Measurements from ENCODE around the gene PDIA5. TPM values are rescaled to one million over a fixed set of nuclear protein-coding genes. Genes with fewer than 3 reads are reported as not detected.
A peak's percentile ranks its signal among the peaks of the same experiment; 100 is the strongest.

PDIA5 gene
- total RNA-seq, result 10 to 100 TPM in 3 of 4 donors, 1 to 10 TPM in 1; 3.9 to 13.0 (median 12.0) TPM

DNA sequence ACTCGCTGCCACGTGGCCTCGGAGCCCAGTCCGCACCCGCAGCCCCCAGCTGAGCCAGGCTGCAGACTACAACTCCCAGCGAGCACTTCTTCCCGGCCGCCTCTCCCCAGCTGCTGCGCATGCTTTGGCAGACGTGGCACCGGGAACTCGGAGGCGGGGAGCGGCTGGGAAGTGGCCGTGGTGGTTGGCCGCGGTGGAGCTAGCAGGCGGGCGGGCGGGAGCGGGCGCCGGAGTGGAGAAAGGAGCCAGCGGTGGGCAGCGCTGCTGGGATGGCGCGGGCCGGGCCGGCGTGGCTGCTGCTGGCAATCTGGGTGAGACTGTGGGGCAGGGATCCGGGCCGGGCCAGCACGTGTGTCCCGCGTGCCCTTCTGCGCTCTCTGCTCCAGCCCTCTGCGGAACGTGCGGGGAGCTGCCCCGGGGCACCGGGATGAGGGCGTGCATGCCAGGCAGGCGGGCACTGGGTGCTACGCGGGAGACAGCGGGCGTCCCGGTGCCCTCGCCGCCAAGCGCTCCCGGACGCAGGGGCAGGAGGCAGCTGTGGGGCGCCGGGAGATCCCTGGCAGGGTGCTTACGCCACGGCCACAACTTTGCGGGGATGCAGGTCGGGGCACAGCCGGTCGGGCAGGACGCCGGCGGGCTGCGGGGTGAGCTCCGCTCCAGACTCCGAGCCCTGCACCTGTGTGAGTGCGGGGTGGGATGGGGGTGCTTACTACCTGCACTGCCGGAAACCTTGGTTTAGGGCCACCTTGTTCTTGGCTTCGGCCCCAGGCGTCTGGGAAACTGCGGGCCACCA lies at the start of gene PDIA5:
Gene PDIA5 (plus strand): TSS at position 130 of the 793 bp plus-strand sequence. CDS start 140 bp downstream, at position 270.
- TF ChIP-seq, protein P1, sequence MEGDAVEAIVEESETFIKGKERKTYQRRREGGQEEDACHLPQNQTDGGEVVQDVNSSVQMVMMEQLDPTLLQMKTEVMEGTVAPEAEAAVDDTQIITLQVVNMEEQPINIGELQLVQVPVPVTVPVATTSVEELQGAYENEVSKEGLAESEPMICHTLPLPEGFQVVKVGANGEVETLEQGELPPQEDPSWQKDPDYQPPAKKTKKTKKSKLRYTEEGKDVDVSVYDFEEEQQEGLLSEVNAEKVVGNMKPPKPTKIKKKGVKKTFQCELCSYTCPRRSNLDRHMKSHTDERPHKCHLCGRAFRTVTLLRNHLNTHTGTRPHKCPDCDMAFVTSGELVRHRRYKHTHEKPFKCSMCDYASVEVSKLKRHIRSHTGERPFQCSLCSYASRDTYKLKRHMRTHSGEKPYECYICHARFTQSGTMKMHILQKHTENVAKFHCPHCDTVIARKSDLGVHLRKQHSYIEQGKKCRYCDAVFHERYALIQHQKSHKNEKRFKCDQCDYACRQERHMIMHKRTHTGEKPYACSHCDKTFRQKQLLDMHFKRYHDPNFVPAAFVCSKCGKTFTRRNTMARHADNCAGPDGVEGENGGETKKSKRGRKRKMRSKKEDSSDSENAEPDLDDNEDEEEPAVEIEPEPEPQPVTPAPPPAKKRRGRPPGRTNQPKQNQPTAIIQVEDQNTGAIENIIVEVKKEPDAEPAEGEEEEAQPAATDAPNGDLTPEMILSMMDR (IDR thresholded peaks at IDR 0.05), result no peak
- peak in 3 of 4 donors; percentile 20 to 79 (median 44) for TF ChIP-seq POLR2A (IDR thresholded peaks at IDR 0.05)
- intact Hi-C loops (cut with DNase I), result no loop called here
- Histone ChIP-seq H3K4me3 (peak within 1 kb of the TSS; percentile 71 to 97 (median 84)), H3K9me3 (no peaks in the 10 kb centered on the region), H3K36me3 (no peaks in the 10 kb centered on the region), H3K27me3 (no peaks in the 10 kb centered on the region), H3K4me1 (peaks cover 8 to 54% (median 32%) of the 10 kb centered on the region in 3 donors), H3K27ac (peak within 1 kb of the TSS; percentile 70 to 89 (median 84))
- DNase-seq, result peak; percentile 21
- 0% methylated on average over 2 to 7 of the region's 72 CpGs for WGBS, 2 donors

DNA sequence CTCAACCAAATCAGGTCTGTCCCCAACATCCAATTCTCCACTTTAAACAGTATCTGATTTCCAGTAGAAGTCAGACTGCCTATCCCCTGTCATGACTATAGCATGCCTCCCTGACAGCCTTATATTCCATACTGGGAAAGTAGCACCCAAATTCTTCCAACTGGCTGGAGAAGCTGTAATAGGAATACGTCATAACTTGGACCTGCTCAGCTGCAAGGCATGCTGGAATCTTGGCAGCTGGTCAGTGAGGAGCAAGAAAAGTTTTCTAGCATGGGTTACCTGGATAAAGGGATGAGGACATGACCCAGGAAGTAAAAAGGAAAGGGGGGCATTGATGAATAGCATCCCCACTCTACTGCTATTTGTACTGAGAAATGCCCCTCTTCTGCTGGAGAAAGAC lies 48.1 kb upstream of the PDIA5 start:
- H3K4me1 ChIP-seq, result no peaks in the 10 kb centered on the region
- intact Hi-C loops (cut with DNase I), result no loop called here
- H3K4me3 ChIP-seq, result no peak overlapping the region
- no peak overlapping the region for H3K27ac ChIP-seq
- H3K36me3 ChIP-seq, result no peaks in the 10 kb centered on the region
- H3K27me3 ChIP-seq, result peaks cover 0 to 57% (median 0%) of the 10 kb centered on the region in 4 donors
- no peak for DNase-seq
- H3K9me3 ChIP-seq, result no peaks in the 10 kb centered on the region
- TF ChIP-seq POLR2A (IDR thresholded peaks at IDR 0.05), result no peak
- TF ChIP-seq, protein P1 (IDR thresholded peaks at IDR 0.05), result no peak
- 57 to 60% methylated on average over 1 of the region's 1 CpG for WGBS, 2 donors

DNA sequence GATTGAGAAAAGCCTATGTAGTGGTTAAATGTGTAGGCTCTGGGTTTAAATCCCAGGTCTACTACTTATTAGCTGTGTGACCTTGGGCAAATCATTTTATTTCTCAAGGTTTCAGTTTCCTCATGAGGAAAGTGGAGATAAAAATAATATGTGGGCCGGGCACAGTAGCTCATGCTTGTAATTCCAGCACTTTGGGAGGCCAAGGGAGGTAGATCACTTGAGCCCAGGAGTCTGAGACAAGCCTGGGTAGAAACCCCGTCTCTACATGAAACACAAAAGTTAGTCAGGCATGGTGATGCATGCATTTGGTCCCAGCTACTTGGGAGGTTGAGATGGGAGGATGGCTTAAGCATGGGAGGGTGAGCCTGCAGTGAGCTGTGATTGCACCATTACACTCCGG lies 47.7 kb upstream of the PDIA5 start:
- 49 to 60% methylated on average over 3 of the region's 3 CpGs for WGBS, 2 donors
- H3K27me3 ChIP-seq, result peaks cover 0 to 57% (median 0%) of the 10 kb centered on the region in 4 donors
- no peaks in the 10 kb centered on the region for H3K36me3 ChIP-seq
- no peak for DNase-seq
- H3K9me3 ChIP-seq, result no peaks in the 10 kb centered on the region
- no peak overlapping the region for H3K4me3 ChIP-seq
- no peak for TF ChIP-seq POLR2A (IDR thresholded peaks at IDR 0.05)
- TF ChIP-seq, protein P1 (IDR thresholded peaks at IDR 0.05), result no peak
- no peak overlapping the region for H3K27ac ChIP-seq
- intact Hi-C loops (cut with DNase I), result no loop called here
- H3K4me1 ChIP-seq, result no peaks in the 10 kb centered on the region

DNA sequence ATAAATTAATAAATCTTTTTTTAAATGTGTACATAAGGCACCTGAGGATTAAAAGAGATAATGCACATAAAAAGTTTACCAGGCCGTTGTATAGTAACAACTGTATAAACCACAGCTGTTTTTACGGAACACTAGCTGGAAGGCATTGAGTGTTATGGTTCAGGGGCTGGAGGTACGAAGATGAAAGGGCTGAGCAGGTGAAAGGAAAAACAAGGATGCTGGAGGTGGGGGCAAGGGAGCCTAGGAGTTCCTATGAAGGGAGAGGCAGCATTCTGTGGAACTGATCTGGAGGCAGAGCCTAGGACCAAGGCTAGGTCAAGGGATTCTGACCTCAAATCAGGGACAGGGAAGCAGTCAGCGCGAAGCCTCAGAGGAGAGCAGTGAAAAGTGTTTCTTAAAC lies 47.2 kb upstream of the PDIA5 start:
- H3K9me3 ChIP-seq, result no peaks in the 10 kb centered on the region
- intact Hi-C loops (cut with DNase I), result no loop called here
- H3K27me3 ChIP-seq, result peaks cover 0 to 62% (median 0%) of the 10 kb centered on the region in 4 donors
- H3K27ac ChIP-seq, result no peak overlapping the region
- no peaks in the 10 kb centered on the region for H3K4me1 ChIP-seq
- no peak for DNase-seq
- TF ChIP-seq, protein P1 (IDR thresholded peaks at IDR 0.05), result no peak
- no peak for TF ChIP-seq POLR2A (IDR thresholded peaks at IDR 0.05)
- no peaks in the 10 kb centered on the region for H3K36me3 ChIP-seq
- 67 to 86% methylated on average over 5 of the region's 5 CpGs for WGBS, 2 donors
- H3K4me3 ChIP-seq, result no peak overlapping the region

DNA sequence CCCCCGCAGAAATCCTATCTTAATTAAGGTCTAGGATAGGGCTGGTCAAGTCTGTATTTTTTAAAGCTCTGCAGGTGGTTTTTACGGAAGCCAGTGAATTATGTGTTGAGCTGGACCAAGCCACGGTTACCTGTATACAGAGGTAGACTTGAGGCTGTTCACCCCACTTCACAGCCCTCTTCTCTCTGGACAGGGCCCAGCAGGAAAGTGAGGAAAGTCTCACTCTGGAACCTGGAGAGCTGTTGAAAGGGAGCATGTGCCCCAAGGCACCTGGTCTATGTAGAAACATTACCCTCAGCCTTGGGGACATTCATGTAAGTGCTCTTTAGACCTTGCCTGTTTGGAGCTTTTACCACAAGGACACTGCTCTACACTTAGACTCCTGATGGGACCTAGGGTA lies 46.1 kb upstream of the PDIA5 start:
- H3K27me3 ChIP-seq, result peaks cover 0 to 73% (median 0%) of the 10 kb centered on the region in 4 donors
- H3K4me3 ChIP-seq, result no peak overlapping the region
- H3K4me1 ChIP-seq, result no peaks in the 10 kb centered on the region
- H3K27ac ChIP-seq, result no peak overlapping the region
- TF ChIP-seq POLR2A (IDR thresholded peaks at IDR 0.05), result no peak
- TF ChIP-seq, protein P1 (IDR thresholded peaks at IDR 0.05), result no peak
- 95% methylated on average over 3 of the region's 3 CpGs for WGBS, 2 donors
- intact Hi-C loops (cut with DNase I), result loop anchor here (10.0 kb wide), 2 partner anchors 76 to 266 kb away; no protein-coding TSS in a partner anchor
- H3K9me3 ChIP-seq, result no peaks in the 10 kb centered on the region
- H3K36me3 ChIP-seq, result no peaks in the 10 kb centered on the region
- no peak for DNase-seq

Measured in esophagus squamous epithelium (tissue), 5 donors.